ENCODE results near the gene GALNT2.

The GALNT2 gene

GRCh38 chr1:230136453-230137336, 69.7 kb downstream of the GALNT2 start:
- DNase-seq, result no peak

DNA sequence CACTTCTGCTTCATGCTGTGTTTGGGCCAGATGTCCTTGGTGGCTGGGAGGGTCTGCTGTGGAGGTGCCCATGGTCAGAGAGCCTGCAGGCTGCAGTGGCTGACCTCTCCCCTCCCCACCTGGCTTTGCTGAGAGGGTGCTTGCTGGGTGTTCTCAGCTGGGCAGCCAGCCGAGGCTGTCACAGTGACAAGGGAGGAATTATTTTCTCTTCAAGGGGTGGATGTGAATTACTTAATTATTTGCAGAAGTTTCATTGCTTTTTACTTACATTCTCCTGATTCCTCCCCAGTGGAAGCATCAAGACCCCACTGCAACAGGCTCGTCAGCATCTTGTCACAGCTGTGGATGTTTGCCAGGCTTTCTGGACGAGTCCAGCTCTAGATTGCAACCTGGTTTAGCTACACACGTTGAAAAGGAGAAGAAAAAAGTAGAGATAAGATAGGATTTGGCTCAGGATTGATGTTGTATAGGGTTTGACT, 70.3 kb downstream of the GALNT2 start:
- no peak for DNase-seq

- no peak for DNase-seq
These were observed 71.7 kb downstream of the GALNT2 start for GRCh38 chr1:230138561-230139239.

- DNase-seq, result no peak
These were observed 72.3 kb downstream of the GALNT2 start for GRCh38 chr1:230139315-230139714.

DNA sequence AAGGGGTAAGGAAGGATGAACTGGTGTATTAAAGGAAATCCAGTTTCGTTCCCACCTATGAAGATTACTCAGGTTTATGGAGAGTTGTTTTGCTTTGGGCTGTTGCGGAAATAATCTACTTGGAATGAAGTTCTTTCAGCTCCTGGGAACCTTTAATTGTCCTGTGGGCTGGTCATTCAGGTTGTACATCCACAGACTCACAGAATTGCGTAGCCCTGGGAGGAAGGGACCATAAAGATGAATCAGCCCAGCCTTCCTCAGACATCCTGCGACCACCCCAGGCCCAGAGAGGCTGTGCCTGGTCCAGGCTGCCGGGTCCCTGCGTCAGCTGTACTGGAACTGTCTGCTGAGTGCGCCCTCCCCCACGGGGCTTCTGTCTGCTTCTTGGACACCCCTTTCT, 72.7 kb downstream of the GALNT2 start:
- DNase-seq, result no peak

- no peak for DNase-seq
These were observed 73.4 kb downstream of the GALNT2 start for GRCh38 chr1:230140221-230141020.

GRCh38 chr1:230141021-230141648, 74.1 kb downstream of the GALNT2 start:
- DNase-seq, result no peak

- DNase-seq, result no peak
These were observed 75.0 kb downstream of the GALNT2 start for GRCh38 chr1:230141797-230142607.

GRCh38 chr1:230142608-230143210, 75.7 kb downstream of the GALNT2 start:
- DNase-seq, result no peak

DNA sequence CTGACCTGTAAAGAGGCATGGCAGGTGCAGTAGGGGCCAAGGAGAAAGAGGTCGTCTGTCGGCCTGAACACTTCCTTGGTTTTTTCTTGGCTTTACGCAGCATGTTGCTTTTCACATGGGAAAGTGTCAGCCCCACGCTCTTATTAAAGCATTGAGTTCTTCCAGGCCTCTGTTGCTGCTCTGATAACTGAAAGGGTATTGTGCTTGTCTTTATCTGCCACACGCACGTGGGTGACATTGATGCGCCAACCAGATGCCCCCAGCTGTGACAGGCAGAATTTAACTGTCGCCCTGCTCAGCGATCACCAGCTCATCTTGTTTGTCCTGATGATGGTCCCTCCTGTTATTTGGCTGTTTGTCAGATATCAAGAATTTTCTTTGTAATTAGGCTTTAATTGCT, 76.5 kb downstream of the GALNT2 start:
- DNase-seq, result no peak

DNA sequence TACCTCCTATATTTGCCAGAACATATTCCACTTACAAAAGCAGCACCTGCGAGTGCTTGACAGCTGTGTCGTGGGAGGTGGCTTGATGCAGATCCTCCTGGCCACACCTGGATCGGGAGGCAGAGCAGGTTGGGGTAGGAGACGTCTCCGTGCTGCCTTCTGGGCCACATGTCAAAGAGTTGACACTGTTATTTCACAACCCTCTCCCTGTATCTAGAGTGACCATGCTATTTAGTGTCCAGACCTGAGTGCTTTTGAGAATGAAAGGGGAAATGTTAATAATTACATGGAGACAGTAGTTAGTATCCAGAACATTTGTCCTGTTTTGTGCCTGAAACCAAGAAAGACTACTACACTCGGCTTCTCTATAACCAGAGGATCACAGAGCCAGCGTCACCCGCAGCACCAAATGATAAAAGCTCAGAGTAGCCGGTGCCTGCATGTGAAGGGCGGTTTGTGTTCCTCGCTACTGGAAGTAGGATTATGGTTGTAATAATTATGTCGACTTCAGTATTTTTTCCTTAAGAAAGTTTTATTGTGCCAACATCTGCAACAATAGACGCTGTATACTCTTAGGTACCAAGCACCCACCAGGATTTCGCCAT, 77.1 kb downstream of the GALNT2 start:
- DNase-seq, result no peak

DNA sequence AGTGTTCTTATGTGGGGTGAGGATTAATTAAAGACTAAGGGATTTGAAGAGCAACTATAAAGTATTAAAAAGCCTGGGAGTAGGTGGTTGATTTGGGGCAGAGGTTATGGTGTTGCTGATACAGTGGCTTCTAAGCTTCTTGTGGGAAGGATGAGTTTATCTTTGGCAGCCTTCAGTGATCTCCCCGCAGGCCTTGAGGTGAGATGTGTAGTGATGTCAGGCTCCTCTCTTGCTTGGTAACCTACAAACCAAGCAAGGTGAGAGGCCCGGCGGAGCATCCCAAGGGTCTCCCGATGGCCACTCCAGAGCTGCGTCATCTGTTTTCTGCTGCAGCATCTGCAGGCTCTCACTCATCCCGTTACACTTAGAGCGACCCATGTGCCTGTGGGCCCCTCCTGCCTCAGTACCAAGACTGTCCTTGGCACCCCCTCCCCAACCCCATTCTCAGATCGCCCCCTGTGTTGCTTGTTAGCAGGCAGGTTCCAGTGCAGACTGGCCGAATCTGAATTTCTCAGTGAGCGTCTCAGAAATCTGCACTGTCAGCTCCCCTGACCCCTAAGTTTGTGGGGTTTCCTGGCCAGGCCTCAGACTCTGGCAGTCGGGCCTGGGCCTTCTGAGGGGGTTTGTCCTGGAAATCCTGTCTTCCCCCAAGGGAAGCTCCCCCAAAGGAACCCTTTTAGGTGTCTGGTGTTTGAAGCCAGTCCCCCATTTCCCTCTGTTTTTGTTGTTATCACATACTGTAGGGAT, 77.9 kb downstream of the GALNT2 start:
- no peak for DNase-seq

- DNase-seq, result no peak
These were observed 78.5 kb downstream of the GALNT2 start for GRCh38 chr1:230145505-230145899.

DNA sequence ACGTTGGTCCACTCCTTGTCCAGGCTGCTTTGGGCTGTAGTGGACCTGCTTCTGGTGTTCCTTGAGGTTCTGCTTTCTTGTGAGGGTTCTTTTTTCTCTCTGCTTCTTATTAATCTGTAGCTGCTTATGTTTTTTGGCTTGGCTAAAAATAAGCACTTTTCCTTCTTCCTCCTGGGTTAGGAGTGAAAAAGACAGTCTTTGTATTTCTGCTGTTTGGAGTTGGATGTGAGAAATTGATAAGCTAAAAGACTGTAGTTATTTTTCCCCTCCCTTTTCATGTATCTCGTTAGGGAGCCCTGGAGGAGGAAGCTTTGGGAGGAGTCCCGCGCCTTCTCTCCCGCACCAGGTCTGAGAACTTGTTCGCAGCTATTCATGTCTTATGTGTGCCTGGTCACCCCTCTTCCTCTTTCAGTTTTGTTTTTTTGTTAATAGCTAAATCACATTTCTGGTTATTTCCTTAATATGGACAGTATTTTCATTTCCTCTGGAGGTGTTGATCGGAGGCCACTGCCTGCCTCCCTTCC, 79.0 kb downstream of the GALNT2 start:
- no peak for DNase-seq

GRCh38 chr1:230146709-230147108, 79.7 kb downstream of the GALNT2 start:
- no peak for DNase-seq

- DNase-seq, result no peak
These were observed 80.5 kb downstream of the GALNT2 start for GRCh38 chr1:230147253-230148125.

DNA sequence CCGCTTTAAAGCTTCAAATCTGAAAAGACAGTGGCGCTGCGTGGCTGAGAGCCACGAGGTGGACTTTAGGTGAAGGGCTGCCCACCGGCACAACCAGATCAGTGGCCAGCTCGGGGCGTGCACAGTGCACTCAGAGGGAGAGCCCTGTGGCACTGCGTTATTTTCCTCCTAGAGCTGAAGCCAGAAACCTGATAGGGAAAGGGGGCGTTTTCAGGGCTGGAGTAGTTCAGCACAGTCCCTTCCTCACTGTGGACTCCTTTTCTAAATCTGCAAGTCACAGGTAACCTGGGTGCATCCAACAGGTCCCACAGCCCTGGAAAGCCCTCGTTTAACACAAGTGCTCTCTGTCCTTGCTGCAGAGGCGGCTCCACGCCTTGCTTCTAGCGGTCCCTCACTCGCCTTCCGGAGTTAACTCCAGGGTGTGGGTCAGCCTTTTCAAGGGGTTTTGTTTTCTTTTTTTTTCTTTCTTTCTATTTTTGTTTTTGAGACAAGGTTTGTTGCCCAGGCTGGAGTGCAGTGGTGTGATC, 81.2 kb downstream of the GALNT2 start:
- DNase-seq, result no peak

DNA sequence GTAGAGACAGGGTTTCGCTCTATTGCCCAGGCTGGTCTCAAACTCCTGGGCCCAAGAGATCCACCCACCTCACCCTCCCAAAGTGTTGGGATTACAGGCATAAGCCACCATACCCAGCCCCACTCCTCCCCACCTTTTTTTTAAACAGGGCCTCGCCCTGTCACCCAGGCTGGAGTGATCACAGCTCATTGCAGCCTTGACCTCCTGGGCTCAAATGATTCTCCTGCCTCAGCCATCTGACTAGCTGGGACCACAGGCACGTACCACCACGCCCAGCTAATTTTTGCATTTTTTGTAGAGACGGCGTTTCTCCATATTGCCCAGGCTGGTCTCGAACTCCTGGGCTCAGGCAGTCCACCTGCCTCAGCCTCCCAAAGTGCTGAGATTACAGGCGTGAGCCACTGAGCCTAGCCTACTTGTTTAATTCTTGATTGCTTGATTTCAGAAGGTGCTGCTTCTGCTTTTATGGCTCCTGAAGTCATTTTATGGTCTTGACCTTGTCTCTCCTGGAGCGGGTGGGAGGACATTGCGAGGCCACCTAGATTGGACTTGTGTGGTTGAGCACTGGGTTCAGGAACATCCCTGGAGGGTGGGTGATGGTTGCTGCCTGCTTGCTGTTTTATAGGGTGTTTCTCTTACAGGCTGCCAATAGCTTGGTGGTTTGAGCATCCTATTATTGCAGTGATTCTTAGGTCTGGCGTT, 81.9 kb downstream of the GALNT2 start:
- DNase-seq, result no peak

Data from activated CD4-positive, alpha-beta T cell treated with anti-CD3 and anti-CD28 coated beads, Interleukin-2, amount 50 U/mL, for 4 hours (primary cell).